Stomach (tissue), 9 donors: ENCODE data around the gene TNNC2. TPM values are rescaled to one million over a fixed set of nuclear protein-coding genes. Genes with fewer than 3 reads are reported as not detected.
A peak's percentile ranks its signal among the peaks of the same experiment; 100 is the strongest.

Experiments used
- DNase-seq, 2 donors: peaks; one replicate each; pipeline versions ENCODE4 v3.0.0 to v3.0.0-alpha.2; 2013 to 2019
- H3K27ac ChIP-seq, 5 donors: fragments of 200-600 bp in 4 of 5; sonication (generic) in 4 of 5; one replicate each; pipeline ENCODE4 v1.5.1; 2013 to 2019; ENCODE audit warnings: mild to moderate bottlenecking in 1 of 5, moderate library complexity in 1 of 5
- H3K27me3 ChIP-seq, 3 donors: fragments of 200-600 bp; sonication (generic); one replicate each; pipeline ENCODE4 v1.5.1; 2017 to 2019; ENCODE audit warnings: mixed run types in 1 of 3
- H3K36me3 ChIP-seq, 4 donors: fragments of 200-600 bp; sonication (generic); 1 replicate in 3 of 4; 2 replicates in 1 of 4; pipeline ENCODE4 v1.5.1; 2016 to 2019
- H3K4me1 ChIP-seq, 4 donors: fragments of 200-600 bp; sonication (generic); one replicate each; pipeline ENCODE4 v1.5.1; 2016 to 2019
- H3K4me3 ChIP-seq, 4 donors: fragments of 200-600 bp; sonication (generic) in 3 of 4; one replicate each; pipeline ENCODE4 v1.5.1; 2016 to 2019; ENCODE audit warnings: mild to moderate bottlenecking in 1 of 4
- H3K9me3 ChIP-seq, 4 donors: fragments of 200-600 bp; sonication (generic); one replicate each; pipeline ENCODE4 v1.5.1; 2016 to 2019
- EP300 ChIP-seq: sonication (generic); formaldehyde crosslinking; IDR thresholded peaks from one replicate; pipeline ENCODE4 v1.6.1; 2017; ENCODE audit warnings: antibody characterized with exemption
- POLR2A ChIP-seq, 4 donors: fragments of 450-650 bp; IDR thresholded peaks; one replicate each; pipeline ENCODE4 v1.6.1; 2016; ENCODE audit warnings: antibody characterized with exemption in 4 of 4, control low read depth in 2 of 4, mild to moderate bottlenecking in 1 of 4, moderate library complexity in 1 of 4
- POLR2AphosphoS5 ChIP-seq, 3 donors: sonication (generic); formaldehyde crosslinking; IDR thresholded peaks; one replicate each; pipeline ENCODE4 v1.6.1; 2016; ENCODE audit warnings: antibody characterized with exemption in 3 of 3
- WGBS, 5 donors: extraction: QIAGEN DNeasy Blood & Tissue Kit in 3 of 5; methylation state at CpG; one replicate each; pipeline versions ENCODE4 v1.1.5 to v1.1.7; 2013 to 2018; 5-methylcytosine and 5-hydroxymethylcytosine counted together
- intact Hi-C: fragments of 100-400 bp; cut with DNase I; formaldehyde crosslinking; loops from one replicate; pipeline ENCODE4 v1.15.1; 2023; ENCODE audit warnings: low total_unique reads
- polyA plus RNA-seq, 3 donors: library from polyadenylated mRNA; stranded (reverse); fragments of 200-250 nt; gene quantifications; one replicate each; pipeline ENCODE4 v1.2.3, GENCODE V29; 2013
- total RNA-seq, 5 donors: library from RNA; depleted of rRNA; stranded (reverse); fragments of >200 nt; gene quantifications; one replicate each; pipeline versions ENCODE4 v1.1.0 to v1.2.3, GENCODE V29; 2014 to 2016
- TF ChIP-seq, protein P1 (sequence below), 7 experiments: fragments of 450-650 bp in 4 of 7; fragments of 200-600 bp in 3 of 7; sonication (generic) in 3 of 7; IDR thresholded peaks; one replicate each; pipeline ENCODE4 v1.5.1; 2016 to 2019; ENCODE audit warnings: antibody characterized with exemption in 7 of 7, control low read depth in 2 of 7, mild to moderate bottlenecking in 1 of 7
- donor health status: healthy with polysubstance abuse.
- donor health status: Bipolar disorder and iron deficiency.
- donor health status: healthy.

The TNNC2 gene
- total and polyA plus RNA-seq, 8 donors, result 3.0 to 12.4 (median 4.9) TPM; not detected in 5

- peak overlapping the region in 1 of 5 donors; percentile 11 for H3K27ac ChIP-seq
- H3K9me3 ChIP-seq, result no peaks in the 10 kb centered on the region
- intact Hi-C loops, result no loop called here
- no peak overlapping the region for H3K4me3 ChIP-seq
- H3K36me3 ChIP-seq, result peaks cover 19 to 80% (median 59%) of the 10 kb centered on the region in 4 donors
- TF ChIP-seq POLR2AphosphoS5 (IDR thresholded peaks at IDR 0.05) (no peak), EP300 (no peak), POLR2A (IDR thresholded peaks at IDR 0.05) (no peak)
- TF ChIP-seq, protein P1, sequence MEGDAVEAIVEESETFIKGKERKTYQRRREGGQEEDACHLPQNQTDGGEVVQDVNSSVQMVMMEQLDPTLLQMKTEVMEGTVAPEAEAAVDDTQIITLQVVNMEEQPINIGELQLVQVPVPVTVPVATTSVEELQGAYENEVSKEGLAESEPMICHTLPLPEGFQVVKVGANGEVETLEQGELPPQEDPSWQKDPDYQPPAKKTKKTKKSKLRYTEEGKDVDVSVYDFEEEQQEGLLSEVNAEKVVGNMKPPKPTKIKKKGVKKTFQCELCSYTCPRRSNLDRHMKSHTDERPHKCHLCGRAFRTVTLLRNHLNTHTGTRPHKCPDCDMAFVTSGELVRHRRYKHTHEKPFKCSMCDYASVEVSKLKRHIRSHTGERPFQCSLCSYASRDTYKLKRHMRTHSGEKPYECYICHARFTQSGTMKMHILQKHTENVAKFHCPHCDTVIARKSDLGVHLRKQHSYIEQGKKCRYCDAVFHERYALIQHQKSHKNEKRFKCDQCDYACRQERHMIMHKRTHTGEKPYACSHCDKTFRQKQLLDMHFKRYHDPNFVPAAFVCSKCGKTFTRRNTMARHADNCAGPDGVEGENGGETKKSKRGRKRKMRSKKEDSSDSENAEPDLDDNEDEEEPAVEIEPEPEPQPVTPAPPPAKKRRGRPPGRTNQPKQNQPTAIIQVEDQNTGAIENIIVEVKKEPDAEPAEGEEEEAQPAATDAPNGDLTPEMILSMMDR (IDR thresholded peaks at IDR 0.05), result no peak
- no peak for DNase-seq
- H3K4me1 ChIP-seq, result peaks cover 21 to 47% (median 39%) of the 10 kb centered on the region in 4 donors
- H3K27me3 ChIP-seq, result no peaks in the 10 kb centered on the region
These were observed 24.4 kb upstream of the TNNC2 start for GRCh38 chr20:45851501-45851900.

- peaks cover 15 to 41% (median 33%) of the 10 kb centered on the region in 4 donors for H3K4me1 ChIP-seq
- TF ChIP-seq POLR2AphosphoS5 (IDR thresholded peaks at IDR 0.05) (no peak), EP300 (no peak), POLR2A (IDR thresholded peaks at IDR 0.05) (no peak)
- TF ChIP-seq, protein P1 (IDR thresholded peaks at IDR 0.05), result no peak
- DNase-seq, result peak in 1 of 2 donors; percentile 28
- peak overlapping the region in 2 of 5 donors; percentile 11 to 17 for H3K27ac ChIP-seq
- no peak overlapping the region for H3K4me3 ChIP-seq
- no peaks in the 10 kb centered on the region for H3K9me3 ChIP-seq
- WGBS, 5 donors, result 56 to 94% (median 93%) methylated on average over 1 of the region's 1 CpG
- H3K27me3 ChIP-seq, result no peaks in the 10 kb centered on the region
- peaks cover 20 to 86% (median 65%) of the 10 kb centered on the region in 4 donors for H3K36me3 ChIP-seq
- intact Hi-C loops, result no loop called here
These were observed 23.8 kb upstream of the TNNC2 start for GRCh38 chr20:45850926-45851325.

DNA sequence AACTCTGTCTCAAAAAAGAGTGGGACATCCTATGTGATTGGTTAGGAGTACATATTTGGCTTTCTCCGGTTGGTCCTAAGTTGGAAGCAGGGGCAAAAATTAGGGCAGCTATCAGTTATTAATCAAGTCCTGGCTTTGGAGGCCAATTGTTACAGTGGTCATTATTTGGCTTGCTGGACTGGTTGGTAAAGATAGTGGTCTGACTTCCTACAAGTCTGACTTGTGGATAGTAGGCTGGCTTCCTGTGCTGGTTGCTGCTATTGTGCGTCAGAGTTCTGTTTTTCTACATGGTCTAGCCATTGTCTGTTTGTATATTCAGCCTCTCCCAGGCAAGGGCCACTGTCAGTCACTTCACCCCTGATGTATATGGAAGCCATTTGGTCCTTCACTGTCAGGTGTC lies 23.1 kb upstream of the TNNC2 start:
- WGBS, 5 donors, result 93 to 97% (median 95%) methylated on average over 2 of the region's 2 CpGs
- intact Hi-C loops, result no loop called here
- H3K36me3 ChIP-seq, result peaks cover 20 to 93% (median 72%) of the 10 kb centered on the region in 4 donors
- TF ChIP-seq POLR2AphosphoS5 (IDR thresholded peaks at IDR 0.05) (no peak), EP300 (no peak), POLR2A (IDR thresholded peaks at IDR 0.05) (no peak)
- TF ChIP-seq, protein P1 (IDR thresholded peaks at IDR 0.05), result no peak
- no peak overlapping the region for H3K27ac ChIP-seq
- no peak for DNase-seq
- no peaks in the 10 kb centered on the region for H3K27me3 ChIP-seq
- no peak overlapping the region for H3K4me3 ChIP-seq
- H3K4me1 ChIP-seq, result peaks cover 8 to 34% (median 26%) of the 10 kb centered on the region in 4 donors
- H3K9me3 ChIP-seq, result no peaks in the 10 kb centered on the region

DNA sequence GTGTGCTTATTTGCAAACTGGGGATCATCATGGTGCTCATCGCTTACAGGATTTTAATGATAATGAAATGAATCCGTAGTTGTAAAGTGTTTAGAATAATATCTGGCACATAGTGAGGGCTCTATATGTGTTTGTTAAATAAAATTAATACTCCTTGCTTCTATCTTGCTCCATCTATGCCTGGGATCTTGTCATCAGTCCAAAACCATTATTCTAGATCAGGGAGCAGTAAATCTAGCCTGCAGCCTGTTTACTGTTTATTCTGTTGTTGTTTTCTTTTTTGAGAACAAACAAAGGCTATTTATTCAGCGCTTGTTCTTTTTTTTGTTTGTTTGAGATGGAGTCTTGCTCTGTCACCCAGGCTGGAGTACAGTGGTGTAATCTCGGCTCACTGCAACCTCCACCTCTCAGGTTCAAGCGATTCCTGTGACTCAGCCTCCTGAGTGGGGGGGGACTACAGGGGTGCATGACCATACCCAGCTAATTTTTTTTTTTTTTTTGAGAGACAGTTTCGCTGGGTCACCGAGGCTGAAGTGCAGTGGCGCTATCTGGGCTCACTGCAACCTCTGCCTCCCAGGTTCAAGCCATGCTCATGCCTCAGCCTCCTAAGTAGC lies 22.0 kb upstream of the TNNC2 start:
- TF ChIP-seq POLR2A (IDR thresholded peaks at IDR 0.05) (no peak), POLR2AphosphoS5 (IDR thresholded peaks at IDR 0.05) (no peak), EP300 (no peak)
- TF ChIP-seq, protein P1 (IDR thresholded peaks at IDR 0.05), result no peak
- H3K4me1 ChIP-seq, result peaks cover 0 to 23% (median 17%) of the 10 kb centered on the region in 4 donors
- no peaks in the 10 kb centered on the region for H3K9me3 ChIP-seq
- no peaks in the 10 kb centered on the region for H3K27me3 ChIP-seq
- peaks cover 27 to 95% (median 78%) of the 10 kb centered on the region in 4 donors for H3K36me3 ChIP-seq
- H3K4me3 ChIP-seq, result no peak overlapping the region
- 89 to 92% (median 91%) methylated on average over 8 of the region's 8 CpGs for WGBS, 5 donors
- no peak overlapping the region for H3K27ac ChIP-seq
- no peak for DNase-seq
- intact Hi-C loops, result no loop called here
